H9 (cell line): Measurements from ENCODE around the gene HRC. TPM values are rescaled to one million over a fixed set of nuclear protein-coding genes. Genes with fewer than 3 reads are reported as not detected.

Experiments
- DNase-seq: peaks from one replicate; pipeline ENCODE4 v3.0.0-alpha.2; 2017
- H2AFZ ChIP-seq: one replicate; pipeline ENCODE4 v1.6.1; 2013; ENCODE audit warnings: mild to moderate bottlenecking, low read length, control low read depth, moderate library complexity
- H2AK5ac ChIP-seq: 2 replicates; pipeline ENCODE4 v1.6.1; 2013; ENCODE audit warnings: low read length, control low read depth, mixed read lengths; ENCODE audit not compliant: insufficient read length
- H2BK120ac ChIP-seq: one replicate; pipeline ENCODE4 v1.6.1; 2013; ENCODE audit warnings: low read depth, mild to moderate bottlenecking, low read length, control low read depth, inconsistent platforms; ENCODE audit not compliant: poor library complexity, severe bottlenecking
- H2BK12ac ChIP-seq: 2 replicates; pipeline ENCODE4 v1.6.1; 2013; ENCODE audit warnings: low read length, control low read depth, mixed read lengths, low read depth; ENCODE audit not compliant: insufficient read length
- H2BK15ac ChIP-seq: 2 replicates; pipeline ENCODE4 v1.6.1; 2013; ENCODE audit warnings: low read depth, low read length, control low read depth
- H2BK20ac ChIP-seq: one replicate; pipeline ENCODE4 v1.6.1; 2013; ENCODE audit warnings: low read depth, mild to moderate bottlenecking, low read length, control low read depth, inconsistent platforms; ENCODE audit not compliant: poor library complexity, severe bottlenecking
- H2BK5ac ChIP-seq: 2 replicates; pipeline ENCODE4 v1.6.1; 2013; ENCODE audit warnings: low read length, control low read depth, mixed read lengths; ENCODE audit not compliant: insufficient read length
- H3K14ac ChIP-seq: 2 replicates; pipeline ENCODE4 v1.6.1; 2013; ENCODE audit warnings: low read length, control low read depth; ENCODE audit not compliant: insufficient read depth
- H3K18ac ChIP-seq: 2 replicates; pipeline ENCODE4 v1.6.1; 2013; ENCODE audit warnings: low read depth, mild to moderate bottlenecking, mixed read lengths, low read length, control low read depth; ENCODE audit not compliant: insufficient read length
- H3K23ac ChIP-seq: 2 replicates; pipeline ENCODE4 v1.6.1; 2013; ENCODE audit warnings: low read length, control low read depth, mixed read lengths, low read depth; ENCODE audit not compliant: insufficient read length
- H3K23me2 ChIP-seq: 2 replicates; pipeline ENCODE4 v1.6.1; 2013; ENCODE audit warnings: low read depth, mild to moderate bottlenecking, mixed read lengths, low read length, control low read depth; ENCODE audit not compliant: insufficient read length, poor library complexity, severe bottlenecking
- H3K27ac ChIP-seq: 2 replicates; pipeline ENCODE4 v1.5.1; 2013; ENCODE audit warnings: low read length, control low read depth, mixed read lengths, low read depth; ENCODE audit not compliant: insufficient read length
- H3K27me3 ChIP-seq: 2 replicates; pipeline ENCODE4 v1.6.1; 2013; ENCODE audit warnings: low read length, control low read depth, inconsistent platforms; ENCODE audit not compliant: insufficient read depth
- H3K4ac ChIP-seq: 2 replicates; pipeline ENCODE4 v1.6.1; 2013; ENCODE audit warnings: low read depth, mild to moderate bottlenecking, control low read depth, inconsistent platforms, low read length, moderate library complexity
- H3K4me1 ChIP-seq: 2 replicates; pipeline ENCODE4 v1.6.1; 2013; ENCODE audit warnings: low read length, control low read depth, inconsistent platforms; ENCODE audit not compliant: insufficient read depth
- H3K4me2 ChIP-seq: 2 replicates; pipeline ENCODE4 v1.6.1; 2013; ENCODE audit warnings: low read length, control low read depth, mixed read lengths; ENCODE audit not compliant: insufficient read length, insufficient read depth
- H3K56ac ChIP-seq: 2 replicates; pipeline ENCODE4 v1.6.1; 2013; ENCODE audit warnings: low read depth, mild to moderate bottlenecking, mixed read lengths, low read length, control low read depth; ENCODE audit not compliant: insufficient read length
- H3K79me1 ChIP-seq: 2 replicates; pipeline ENCODE4 v1.6.1; 2013; ENCODE audit warnings: low read depth, mild to moderate bottlenecking, moderate library complexity, low read length, control low read depth, inconsistent platforms; ENCODE audit not compliant: insufficient read depth, poor library complexity, severe bottlenecking
- H3K79me2 ChIP-seq: 2 replicates; pipeline ENCODE4 v1.6.1; 2013; ENCODE audit warnings: low read length, control low read depth, inconsistent platforms; ENCODE audit not compliant: insufficient read depth
- H3K9ac ChIP-seq: 2 replicates; pipeline ENCODE4 v1.6.1; 2013; ENCODE audit warnings: low read length, control low read depth, mixed read lengths; ENCODE audit not compliant: insufficient read length; ENCODE audit errors: extremely low read depth
- H3K9me3 ChIP-seq: one replicate; pipeline ENCODE4 v1.6.1; 2013; ENCODE audit warnings: low read depth, low read length, inconsistent platforms; ENCODE audit not compliant: control insufficient read depth
- H3T11ph ChIP-seq: one replicate; pipeline ENCODE4 v1.6.1; 2013; ENCODE audit warnings: mild to moderate bottlenecking, low read length, control low read depth, inconsistent platforms
- H4K20me1 ChIP-seq: one replicate; pipeline ENCODE4 v1.6.1; 2013; ENCODE audit not compliant: control insufficient read depth, insufficient read length, insufficient read depth
- H4K5ac ChIP-seq: 2 replicates; pipeline ENCODE4 v1.6.1; 2013; ENCODE audit warnings: low read depth, mild to moderate bottlenecking, mixed read lengths, low read length, control low read depth; ENCODE audit not compliant: insufficient read length
- H4K8ac ChIP-seq: replicated peaks from 2 replicates; pipeline ENCODE4 v1.6.1; 2013; ENCODE audit warnings: low read length, control low read depth, mixed read lengths, low read depth; ENCODE audit not compliant: insufficient read length
- H4K91ac ChIP-seq: 2 replicates; pipeline ENCODE4 v1.6.1; 2013; ENCODE audit warnings: low read depth, mild to moderate bottlenecking, moderate library complexity, mixed read lengths, low read length, control low read depth; ENCODE audit not compliant: insufficient read length
- H3K27ac Mint-ChIP-seq, 3 experiments: 2 replicates in 2 of 3; 3 replicates in 1 of 3; pipeline ENCODE4 v1.8.0; 2020 to 2021; ENCODE audit warnings: mixed read lengths in 3 of 3, mild to moderate bottlenecking in 1 of 3, moderate library complexity in 1 of 3
- H3K27me3 Mint-ChIP-seq: 2 replicates; pipeline ENCODE4 v1.8.0; 2021; ENCODE audit warnings: low read depth, mild to moderate bottlenecking, moderate library complexity, mixed read lengths
- H3K36me3 Mint-ChIP-seq, 3 experiments: 2 replicates in 2 of 3; 3 replicates in 1 of 3; pipeline ENCODE4 v1.8.0; 2020 to 2021; ENCODE audit warnings: low read depth in 3 of 3, mixed read lengths in 3 of 3; ENCODE audit not compliant: insufficient read depth in 1 of 3
- H3K4me1 Mint-ChIP-seq, 2 experiments: 2 replicates each; pipeline ENCODE4 v1.8.0; 2020; ENCODE audit warnings: mixed read lengths in 2 of 2
- H3K4me3 Mint-ChIP-seq, 2 experiments: 2 replicates in 1 of 2; 3 replicates in 1 of 2; pipeline ENCODE4 v1.8.0; 2020 to 2021; ENCODE audit warnings: mild to moderate bottlenecking in 2 of 2, mixed read lengths in 2 of 2, moderate library complexity in 1 of 2
- H3K9me3 Mint-ChIP-seq, 2 experiments: 2 replicates in 1 of 2; 3 replicates in 1 of 2; pipeline ENCODE4 v1.8.0; 2020; ENCODE audit warnings: mild to moderate bottlenecking in 2 of 2, mixed read lengths in 2 of 2, moderate library complexity in 1 of 2
- CTCF ChIP-seq: fragments of 200-600 bp; sonication (generic); conservative IDR thresholded peaks from 3 replicates; pipeline ENCODE4 v1.8.0; 2021; ENCODE audit warnings: antibody characterized with exemption, mild to moderate bottlenecking
- WGBS: extraction: QIAGEN DNeasy Blood & Tissue Kit; methylation state at CpG from one replicate; pipeline ENCODE4 v1.1.7; 2013; ENCODE audit warnings: missing lambda C conversion rate, low lambda C conversion rate, mixed read lengths; ENCODE audit not compliant: insufficient read length; ENCODE audit errors: extremely low coverage; 5-methylcytosine and 5-hydroxymethylcytosine counted together
- total RNA-seq: library from RNA; stranded (reverse); gene quantifications from 2 replicates; pipeline ENCODE4 v1.2.1, GENCODE V29; 2021

HRC gene
- total RNA-seq, 1 experiment from 2014 or later, result 1.8 TPM

- no peaks in the 10 kb centered on the region for H3K23me2 ChIP-seq
- H3K23ac ChIP-seq, result no peak overlapping the region
- no peak for TF ChIP-seq CTCF
- no peak overlapping the region for H2BK20ac ChIP-seq
- Mint-ChIP-seq H3K27me3 (peaks cover 1% of the 10 kb centered on the region), H3K36me3 (peaks cover 35 to 52% (median 51%) of the 10 kb centered on the region in 3 experiments), H3K27ac (peak overlapping the region in 2 of 3 experiments; percentile 16 to 91; a peak in 5 of 7 replicates), H3K4me3 (no peak overlapping the region; a peak in 1 of 5 replicates), H3K4me1 (peaks cover 14 to 29% of the 10 kb centered on the region in 2 experiments), H3K9me3 (peaks cover 0 to 2% of the 10 kb centered on the region in 2 experiments; a peak in 2 of 5 replicates)
- H3K4me2 ChIP-seq, result no peak overlapping the region
- no peak overlapping the region for H3K56ac ChIP-seq
- H3T11ph ChIP-seq, result no peak overlapping the region
- WGBS, result no CpG with 5 or more reads among the region's 5 CpGs
- H3K79me2 ChIP-seq, result no peaks in the 10 kb centered on the region
- H3K18ac ChIP-seq, result no peak overlapping the region
- H4K5ac ChIP-seq, result no peak overlapping the region
- H2AFZ ChIP-seq, result no peak overlapping the region
- H3K9me3 ChIP-seq, result no peaks in the 10 kb centered on the region
- no peak overlapping the region for H2BK120ac ChIP-seq
- H3K9ac ChIP-seq, result no peak overlapping the region
- no peaks in the 10 kb centered on the region for H4K20me1 ChIP-seq
- no peak overlapping the region for H4K91ac ChIP-seq
- H4K8ac ChIP-seq, result no peak overlapping the region
- no peaks in the 10 kb centered on the region for H3K4me1 ChIP-seq
- H3K79me1 ChIP-seq, result no peaks in the 10 kb centered on the region
- H2BK5ac ChIP-seq, result no peak overlapping the region
- no peak overlapping the region for H2BK12ac ChIP-seq
- DNase-seq, result no peak
- no peak overlapping the region for H2AK5ac ChIP-seq
- H3K4ac ChIP-seq, result no peak overlapping the region
- no peaks in the 10 kb centered on the region for H3K27me3 ChIP-seq
- no peak overlapping the region for H3K27ac ChIP-seq
- no peak overlapping the region for H2BK15ac ChIP-seq
- no peak overlapping the region for H3K14ac ChIP-seq
Measured at GRCh38 chr19:49109051-49109450, 46.1 kb downstream of the HRC start.
